ENCODE results near the gene KIF2A. TPM values are rescaled to one million over a fixed set of nuclear protein-coding genes. Genes with fewer than 3 reads are reported as not detected.

The KIF2A gene
- total and polyA plus RNA-seq, 2 donors (not counting 3 experiments of a cell fraction or from before 2014, with no cell fraction given): 17.1 to 65.1 TPM

DNA sequence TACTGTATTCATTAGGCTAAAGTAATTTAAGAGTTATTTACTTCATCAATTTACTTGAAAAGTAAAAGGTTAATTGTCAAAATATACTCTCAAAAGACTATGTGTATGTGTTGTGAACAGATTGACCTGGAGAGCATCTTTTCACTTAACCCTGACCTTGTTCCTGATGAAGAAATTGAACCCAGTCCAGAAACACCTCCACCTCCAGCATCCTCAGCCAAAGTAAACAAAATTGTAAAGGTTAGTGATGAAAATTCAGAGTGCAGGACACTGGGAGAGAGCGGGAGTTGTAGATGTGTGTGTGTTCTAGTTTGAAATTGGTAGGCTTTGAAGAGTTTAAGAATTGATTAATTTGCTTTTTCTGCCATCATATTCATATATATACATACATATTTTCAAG, 41.9 kb downstream of the KIF2A start:
- Histone ChIP-seq H3K36me3 (ENCODE audit: control insufficient read depth in 2 of 2, extremely low read depth in 1 of 2, insufficient read depth in 2 of 2, low read length in 2 of 2) (peaks cover 2 to 5% of the 10 kb centered on the region in 2 experiments), H3K4me3 (replicated peaks in 1 of 3; ENCODE audit: insufficient read depth in 1 of 3, low read depth in 1 of 3, low read length in 3 of 3) (no peak overlapping the region), H3K79me2 (ENCODE audit: control insufficient read depth, insufficient read depth, low read length) (peaks cover 26% of the 10 kb centered on the region), H2AFZ (ENCODE audit: low read depth, low read length) (no peak overlapping the region), H3K27me3 (ENCODE audit: control insufficient read depth in 2 of 2, insufficient read depth in 2 of 2, low read length in 2 of 2) (no peaks in the 10 kb centered on the region), H3K4me2 (ENCODE audit: insufficient read depth, low read length) (no peak overlapping the region), H3K4me1 (ENCODE audit: control insufficient read depth, extremely low read depth, insufficient read depth, low read length) (no peaks in the 10 kb centered on the region), H3K9me3 (replicated peaks; ENCODE audit: control insufficient read depth, insufficient read depth, low read length) (no peaks in the 10 kb centered on the region), H3K27ac (ENCODE audit: insufficient read depth, low read depth, low read length) (no peak overlapping the region), H4K20me1 (replicated peaks; ENCODE audit: control insufficient read depth, extremely low read depth, insufficient read depth, low read length) (peaks cover 2% of the 10 kb centered on the region), H3K9ac (replicated peaks; ENCODE audit: extremely low read depth, insufficient read depth, low read length) (no peak overlapping the region), H3K9me1 (replicated peaks; ENCODE audit: control insufficient read depth, extremely low read depth, insufficient read depth, low read length) (no peaks in the 10 kb centered on the region)
- dilution Hi-C loops (cut with MboI; ENCODE audit: extremely low pct_ligation_motif_present, low sequenced_read_pairs) (no loop called here), intact Hi-C loops (cut with micrococcal nuclease) (no loop called here)
- ChIA-PET POLR2A (no interaction called here), CTCF (no interaction called here)
- TF ChIP-seq EZH2 (IDR thresholded peaks at IDR 0.05; ENCODE audit: borderline replicate concordance, low read depth, low read length, severe bottlenecking) (no peak), MYC (IDR thresholded peaks at IDR 0.05; ENCODE audit: low read depth, low read length) (no peak), POLR2AphosphoS5 (IDR thresholded peaks at IDR 0.05; ENCODE audit: insufficient read depth, low read depth, low read length) (no peak), GATA2 (IDR thresholded peaks at IDR 0.05; ENCODE audit: insufficient read depth, insufficient read length, low read depth, low read length) (no peak), POLR2A (IDR thresholded peaks at IDR 0.05; ENCODE audit: low read depth, low read length) (no peak), JUN (IDR thresholded peaks at IDR 0.05; ENCODE audit: borderline replicate concordance, insufficient read depth, insufficient read length, low read depth) (no peak), FOS (IDR thresholded peaks at IDR 0.05; ENCODE audit: borderline replicate concordance, insufficient read depth, low read length) (no peak)
- TF ChIP-seq, protein P1, sequence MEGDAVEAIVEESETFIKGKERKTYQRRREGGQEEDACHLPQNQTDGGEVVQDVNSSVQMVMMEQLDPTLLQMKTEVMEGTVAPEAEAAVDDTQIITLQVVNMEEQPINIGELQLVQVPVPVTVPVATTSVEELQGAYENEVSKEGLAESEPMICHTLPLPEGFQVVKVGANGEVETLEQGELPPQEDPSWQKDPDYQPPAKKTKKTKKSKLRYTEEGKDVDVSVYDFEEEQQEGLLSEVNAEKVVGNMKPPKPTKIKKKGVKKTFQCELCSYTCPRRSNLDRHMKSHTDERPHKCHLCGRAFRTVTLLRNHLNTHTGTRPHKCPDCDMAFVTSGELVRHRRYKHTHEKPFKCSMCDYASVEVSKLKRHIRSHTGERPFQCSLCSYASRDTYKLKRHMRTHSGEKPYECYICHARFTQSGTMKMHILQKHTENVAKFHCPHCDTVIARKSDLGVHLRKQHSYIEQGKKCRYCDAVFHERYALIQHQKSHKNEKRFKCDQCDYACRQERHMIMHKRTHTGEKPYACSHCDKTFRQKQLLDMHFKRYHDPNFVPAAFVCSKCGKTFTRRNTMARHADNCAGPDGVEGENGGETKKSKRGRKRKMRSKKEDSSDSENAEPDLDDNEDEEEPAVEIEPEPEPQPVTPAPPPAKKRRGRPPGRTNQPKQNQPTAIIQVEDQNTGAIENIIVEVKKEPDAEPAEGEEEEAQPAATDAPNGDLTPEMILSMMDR (IDR thresholded peaks at IDR 0.05; ENCODE audit: extremely low read depth in 1 of 2, insufficient read depth in 1 of 2, low read depth in 1 of 2, low read length in 2 of 2): no peak
- TF ChIP-seq, protein P2, sequence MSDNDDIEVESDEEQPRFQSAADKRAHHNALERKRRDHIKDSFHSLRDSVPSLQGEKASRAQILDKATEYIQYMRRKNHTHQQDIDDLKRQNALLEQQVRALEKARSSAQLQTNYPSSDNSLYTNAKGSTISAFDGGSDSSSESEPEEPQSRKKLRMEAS (IDR thresholded peaks at IDR 0.05; ENCODE audit: insufficient read depth, insufficient read length): no peak
- no TSS peak for BruUV-seq (replicated peaks)
- FAIRE-seq (no peak), DNase-seq (ENCODE audit: low read depth, low spot score) (no peak)

All from endothelial cell of umbilical vein (primary cell).